HEK293 (cell line): ENCODE results near the gene TMEM121.

Experiments used
- KLF7 ChIP-seq: fragments of 450-650 bp; formaldehyde crosslinking; IDR thresholded peaks from 2 replicates; pipeline ENCODE4 v1.5.1; 2016; ENCODE audit warnings: missing biosample characterization, missing genetic modification characterization, borderline replicate concordance
- SALL2 ChIP-seq: fragments of 450-650 bp; formaldehyde crosslinking; IDR thresholded peaks from 2 replicates; pipeline ENCODE4 v1.5.0; 2017; ENCODE audit warnings: missing biosample characterization, mild to moderate bottlenecking, missing genetic modification characterization, borderline replicate concordance
- SETDB1 ChIP-seq: IDR thresholded peaks from one replicate; pipeline ENCODE4 v1.6.1; 2017; ENCODE audit warnings: mild to moderate bottlenecking, low read length, moderate library complexity, mixed read lengths; ENCODE audit not compliant: insufficient read length
- TRIM28 ChIP-seq: IDR thresholded peaks from 2 replicates; pipeline ENCODE4 v1.6.1; 2011; ENCODE audit warnings: low read length, control low read depth, borderline replicate concordance
- ZBTB8A ChIP-seq: fragments of 450-650 bp; formaldehyde crosslinking; IDR thresholded peaks from 2 replicates; pipeline ENCODE4 v1.5.1; 2016; ENCODE audit warnings: missing biosample characterization, missing genetic modification characterization
- ZFP41 ChIP-seq: fragments of 450-650 bp; formaldehyde crosslinking; IDR thresholded peaks from 2 replicates; pipeline ENCODE4 v1.5.1; 2016; ENCODE audit warnings: missing biosample characterization, missing genetic modification characterization, borderline replicate concordance
- ZNF274 ChIP-seq, 2 experiments: fragments of 200-500 bp in 1 of 2; fragments of 450-650 bp in 1 of 2; sonication (Bioruptor generic) in 1 of 2; formaldehyde crosslinking in 1 of 2; IDR thresholded peaks; 2 replicates each; pipeline versions ENCODE4 v1.5.1 to v1.6.1; 2014 to 2016; ENCODE audit warnings: borderline replicate concordance in 1 of 2, inconsistent platforms in 1 of 2, low read length in 1 of 2, missing biosample characterization in 1 of 2, missing genetic modification characterization in 1 of 2
- ZNF830 ChIP-seq: fragments of 450-650 bp; IDR thresholded peaks from 2 replicates; pipeline ENCODE4 v1.5.0; 2018; ENCODE audit warnings: missing biosample characterization, missing genetic modification characterization, low read depth, mild to moderate bottlenecking, moderate library complexity
- TF ChIP-seq, protein P1 (sequence below): fragments of 450-650 bp; formaldehyde crosslinking; IDR thresholded peaks from 2 replicates; pipeline ENCODE4 v1.5.1; 2016; ENCODE audit warnings: missing biosample characterization, missing genetic modification characterization
- TF ChIP-seq, protein P2 (sequence below): fragments of 450-650 bp; formaldehyde crosslinking; IDR thresholded peaks from 2 replicates; pipeline ENCODE4 v1.5.1; 2016; ENCODE audit warnings: missing biosample characterization, missing genetic modification characterization

GRCh38 chr14:105525326-105525725, 1.1 kb upstream of the TMEM121 start:
- no peak for TF ChIP-seq SALL2 (tag by site-specific recombination)
- TF ChIP-seq, protein P1, sequence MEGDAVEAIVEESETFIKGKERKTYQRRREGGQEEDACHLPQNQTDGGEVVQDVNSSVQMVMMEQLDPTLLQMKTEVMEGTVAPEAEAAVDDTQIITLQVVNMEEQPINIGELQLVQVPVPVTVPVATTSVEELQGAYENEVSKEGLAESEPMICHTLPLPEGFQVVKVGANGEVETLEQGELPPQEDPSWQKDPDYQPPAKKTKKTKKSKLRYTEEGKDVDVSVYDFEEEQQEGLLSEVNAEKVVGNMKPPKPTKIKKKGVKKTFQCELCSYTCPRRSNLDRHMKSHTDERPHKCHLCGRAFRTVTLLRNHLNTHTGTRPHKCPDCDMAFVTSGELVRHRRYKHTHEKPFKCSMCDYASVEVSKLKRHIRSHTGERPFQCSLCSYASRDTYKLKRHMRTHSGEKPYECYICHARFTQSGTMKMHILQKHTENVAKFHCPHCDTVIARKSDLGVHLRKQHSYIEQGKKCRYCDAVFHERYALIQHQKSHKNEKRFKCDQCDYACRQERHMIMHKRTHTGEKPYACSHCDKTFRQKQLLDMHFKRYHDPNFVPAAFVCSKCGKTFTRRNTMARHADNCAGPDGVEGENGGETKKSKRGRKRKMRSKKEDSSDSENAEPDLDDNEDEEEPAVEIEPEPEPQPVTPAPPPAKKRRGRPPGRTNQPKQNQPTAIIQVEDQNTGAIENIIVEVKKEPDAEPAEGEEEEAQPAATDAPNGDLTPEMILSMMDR (tag by site-specific recombination) = no peak
- TF ChIP-seq SETDB1 = no peak
- TF ChIP-seq, protein P2, sequence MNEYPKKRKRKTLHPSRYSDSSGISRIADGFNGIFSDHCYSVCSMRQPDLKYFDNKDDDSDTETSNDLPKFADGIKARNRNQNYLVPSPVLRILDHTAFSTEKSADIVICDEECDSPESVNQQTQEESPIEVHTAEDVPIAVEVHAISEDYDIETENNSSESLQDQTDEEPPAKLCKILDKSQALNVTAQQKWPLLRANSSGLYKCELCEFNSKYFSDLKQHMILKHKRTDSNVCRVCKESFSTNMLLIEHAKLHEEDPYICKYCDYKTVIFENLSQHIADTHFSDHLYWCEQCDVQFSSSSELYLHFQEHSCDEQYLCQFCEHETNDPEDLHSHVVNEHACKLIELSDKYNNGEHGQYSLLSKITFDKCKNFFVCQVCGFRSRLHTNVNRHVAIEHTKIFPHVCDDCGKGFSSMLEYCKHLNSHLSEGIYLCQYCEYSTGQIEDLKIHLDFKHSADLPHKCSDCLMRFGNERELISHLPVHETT = no peak
- TF ChIP-seq ZBTB8A (tag by site-specific recombination) = no peak
- TF ChIP-seq KLF7 = no peak
- no peak for TF ChIP-seq TRIM28
- no peak for TF ChIP-seq ZFP41
- TF ChIP-seq ZNF274 (IDR thresholded peaks at IDR 0.05; ENCODE audit: low read length) = no peak
- no peak for TF ChIP-seq ZNF274 (tag by site-specific recombination; IDR thresholded peaks at IDR 0.05; ENCODE audit: borderline replicate concordance)
- no peak for TF ChIP-seq ZNF830 (tag by site-specific recombination)
